ENCODE measurements around the gene ATP9B. TPM values are rescaled to one million over a fixed set of nuclear protein-coding genes. Genes with fewer than 3 reads are reported as not detected.

ATP9B gene
- total RNA-seq, 1 experiment from 2014 or later, result 20.9 TPM

GRCh38 chr18:79250301-79250981 lies 181.2 kb downstream of the ATP9B start:
- no peak overlapping the region for H4K8ac ChIP-seq (replicated peaks; ENCODE audit: insufficient read length, low read depth, low read length)
- H3K4ac ChIP-seq (ENCODE audit: low read depth, low read length), result no peak overlapping the region
- H3K9me3 ChIP-seq (ENCODE audit: control insufficient read depth, low read depth, low read length), result no peaks in the 10 kb centered on the region
- H3K79me2 ChIP-seq (ENCODE audit: insufficient read depth, low read length), result no peaks in the 10 kb centered on the region
- H3T11ph ChIP-seq (ENCODE audit: low read length), result no peak overlapping the region
- no peaks in the 10 kb centered on the region for H3K23me2 ChIP-seq (ENCODE audit: insufficient read length, low read depth, low read length, poor library complexity, severe bottlenecking)
- Mint-ChIP-seq H3K27me3 (ENCODE audit: low read depth) (no peaks in the 10 kb centered on the region), H3K36me3 (ENCODE audit: insufficient read depth in 1 of 3, low read depth in 3 of 3) (peaks cover 0 to 7% (median 0%) of the 10 kb centered on the region in 3 experiments; a peak in 1 of 7 replicates), H3K4me3 (no peak overlapping the region), H3K4me1 (peaks cover 8 to 17% of the 10 kb centered on the region in 2 experiments), H3K27ac (peak overlapping the region; percentile 5 to 35 (median 14); a peak in 3 of 7 replicates), H3K9me3 (no peaks in the 10 kb centered on the region)
- no peaks in the 10 kb centered on the region for H3K4me1 ChIP-seq (ENCODE audit: insufficient read depth, low read length)
- no peak overlapping the region for H3K56ac ChIP-seq (ENCODE audit: insufficient read length, low read depth, low read length)
- no peak overlapping the region for H4K5ac ChIP-seq (ENCODE audit: insufficient read length, low read depth, low read length)
- H4K20me1 ChIP-seq (ENCODE audit: control insufficient read depth, insufficient read depth, insufficient read length), result no peaks in the 10 kb centered on the region
- no peak overlapping the region for H3K27ac ChIP-seq (ENCODE audit: insufficient read length, low read depth, low read length)
- no CpG with 5 or more reads among the region's 12 CpGs for WGBS (ENCODE audit: extremely low coverage, insufficient read length, low lambda C conversion rate)
- H2BK20ac ChIP-seq (ENCODE audit: low read depth, low read length, poor library complexity, severe bottlenecking), result no peak overlapping the region
- H3K14ac ChIP-seq (ENCODE audit: insufficient read depth, low read length), result no peak overlapping the region
- no peak overlapping the region for H2BK12ac ChIP-seq (ENCODE audit: insufficient read length, low read depth, low read length)
- H2BK5ac ChIP-seq (ENCODE audit: insufficient read length, low read length), result no peak overlapping the region
- H3K79me1 ChIP-seq (ENCODE audit: insufficient read depth, low read depth, low read length, poor library complexity, severe bottlenecking), result no peaks in the 10 kb centered on the region
- no peak for DNase-seq
- no peak overlapping the region for H2BK120ac ChIP-seq (ENCODE audit: low read depth, low read length, poor library complexity, severe bottlenecking)
- H2BK15ac ChIP-seq (ENCODE audit: low read depth, low read length), result no peak overlapping the region
- H3K23ac ChIP-seq (ENCODE audit: insufficient read length, low read depth, low read length), result no peak overlapping the region
- no peak overlapping the region for H3K18ac ChIP-seq (ENCODE audit: insufficient read length, low read depth, low read length)
- no peaks in the 10 kb centered on the region for H3K27me3 ChIP-seq (ENCODE audit: insufficient read depth, low read length)
- TF ChIP-seq, protein P1, sequence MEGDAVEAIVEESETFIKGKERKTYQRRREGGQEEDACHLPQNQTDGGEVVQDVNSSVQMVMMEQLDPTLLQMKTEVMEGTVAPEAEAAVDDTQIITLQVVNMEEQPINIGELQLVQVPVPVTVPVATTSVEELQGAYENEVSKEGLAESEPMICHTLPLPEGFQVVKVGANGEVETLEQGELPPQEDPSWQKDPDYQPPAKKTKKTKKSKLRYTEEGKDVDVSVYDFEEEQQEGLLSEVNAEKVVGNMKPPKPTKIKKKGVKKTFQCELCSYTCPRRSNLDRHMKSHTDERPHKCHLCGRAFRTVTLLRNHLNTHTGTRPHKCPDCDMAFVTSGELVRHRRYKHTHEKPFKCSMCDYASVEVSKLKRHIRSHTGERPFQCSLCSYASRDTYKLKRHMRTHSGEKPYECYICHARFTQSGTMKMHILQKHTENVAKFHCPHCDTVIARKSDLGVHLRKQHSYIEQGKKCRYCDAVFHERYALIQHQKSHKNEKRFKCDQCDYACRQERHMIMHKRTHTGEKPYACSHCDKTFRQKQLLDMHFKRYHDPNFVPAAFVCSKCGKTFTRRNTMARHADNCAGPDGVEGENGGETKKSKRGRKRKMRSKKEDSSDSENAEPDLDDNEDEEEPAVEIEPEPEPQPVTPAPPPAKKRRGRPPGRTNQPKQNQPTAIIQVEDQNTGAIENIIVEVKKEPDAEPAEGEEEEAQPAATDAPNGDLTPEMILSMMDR (conservative IDR thresholded peaks at IDR 0.05), result no peak
- no peak overlapping the region for H3K9ac ChIP-seq (ENCODE audit: extremely low read depth, insufficient read length, low read length)
- H4K91ac ChIP-seq (ENCODE audit: insufficient read length, low read depth, low read length), result no peak overlapping the region
- H2AFZ ChIP-seq (ENCODE audit: low read length), result no peak overlapping the region
- no peak overlapping the region for H2AK5ac ChIP-seq (ENCODE audit: insufficient read length, low read length)
- no peak overlapping the region for H3K4me2 ChIP-seq (ENCODE audit: insufficient read depth, insufficient read length, low read length)
